Right atrium auricular region (tissue), 2 donors: ENCODE results near the gene ATP6V0A1. TPM values are rescaled to one million over a fixed set of nuclear protein-coding genes. Genes with fewer than 3 reads are reported as not detected.
"Not testable (repeated sequence)": the region's sequence is repeated elsewhere in the genome, so short reads cannot be mapped to it uniquely, and the experiment has no call there.

ENCODE experiments used
- DNase-seq: peaks from one replicate; pipeline ENCODE4 v3.0.0-alpha.2; 2019; ENCODE audit warnings: low spot score
- H3K27ac ChIP-seq, 2 donors: fragments of 200-600 bp; sonication (generic); 1 replicate in 1 of 2; 2 replicates in 1 of 2; pipeline ENCODE4 v1.5.1; 2016 to 2019
- H3K27me3 ChIP-seq, 2 donors: fragments of 200-600 bp; sonication (generic); one replicate each; pipeline versions ENCODE4 v1.5.1 to v1.6.0; 2017 to 2019
- H3K36me3 ChIP-seq: fragments of 200-600 bp; sonication (generic); one replicate; pipeline ENCODE4 v1.5.1; 2016
- H3K4me1 ChIP-seq, 2 donors: fragments of 200-600 bp; sonication (generic); one replicate each; pipeline versions ENCODE4 v1.5.1 to v1.6.0; 2017 to 2019
- H3K4me3 ChIP-seq, 2 donors: fragments of 200-600 bp; sonication (generic); 1 replicate in 1 of 2; 2 replicates in 1 of 2; pipeline ENCODE4 v1.5.1; 2017 to 2019; ENCODE audit warnings: mild to moderate bottlenecking in 1 of 2, moderate library complexity in 1 of 2
- H3K9me3 ChIP-seq, 2 donors: fragments of 200-600 bp; sonication (generic); one replicate each; pipeline ENCODE4 v1.5.1; 2019
- total RNA-seq, 2 donors: library from RNA; depleted of rRNA; stranded (reverse); fragments of >200 nt; gene quantifications; one replicate each; pipeline ENCODE4 v1.1.0, GENCODE V29; 2016
- TF ChIP-seq, protein P1 (sequence below), 2 donors: fragments of 200-600 bp; sonication (generic); IDR thresholded peaks; one replicate each; pipeline ENCODE4 v1.5.1; 2019; ENCODE audit warnings: antibody characterized with exemption in 2 of 2

The ATP6V0A1 gene
- total RNA-seq, 2 donors from 2014 or later: 38.9 to 67.5 TPM

DNA sequence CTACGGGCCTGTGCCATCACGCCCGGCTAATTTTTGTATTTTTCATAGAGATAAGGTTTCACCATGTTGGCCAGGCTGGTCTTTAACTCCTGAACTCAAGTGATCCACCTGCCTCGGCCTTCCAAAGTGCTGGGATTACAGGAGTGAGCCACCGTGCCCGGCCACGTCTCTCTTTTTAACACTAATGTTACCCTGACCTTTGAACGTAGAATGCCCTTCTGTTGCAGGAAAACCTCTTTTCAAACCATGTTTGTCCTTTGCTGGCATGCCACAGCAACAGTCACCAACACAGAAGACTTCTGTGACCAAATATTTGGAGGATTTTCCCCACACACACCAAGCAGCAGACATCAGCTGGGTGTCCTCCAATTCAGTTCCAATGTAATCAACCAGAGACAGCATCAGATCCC, 86.2 kb downstream of the ATP6V0A1 start:
- no peak for DNase-seq
- H3K4me1 ChIP-seq: peaks cover 0 to 16% of the 10 kb centered on the region in 2 donors
- TF ChIP-seq, protein P1, sequence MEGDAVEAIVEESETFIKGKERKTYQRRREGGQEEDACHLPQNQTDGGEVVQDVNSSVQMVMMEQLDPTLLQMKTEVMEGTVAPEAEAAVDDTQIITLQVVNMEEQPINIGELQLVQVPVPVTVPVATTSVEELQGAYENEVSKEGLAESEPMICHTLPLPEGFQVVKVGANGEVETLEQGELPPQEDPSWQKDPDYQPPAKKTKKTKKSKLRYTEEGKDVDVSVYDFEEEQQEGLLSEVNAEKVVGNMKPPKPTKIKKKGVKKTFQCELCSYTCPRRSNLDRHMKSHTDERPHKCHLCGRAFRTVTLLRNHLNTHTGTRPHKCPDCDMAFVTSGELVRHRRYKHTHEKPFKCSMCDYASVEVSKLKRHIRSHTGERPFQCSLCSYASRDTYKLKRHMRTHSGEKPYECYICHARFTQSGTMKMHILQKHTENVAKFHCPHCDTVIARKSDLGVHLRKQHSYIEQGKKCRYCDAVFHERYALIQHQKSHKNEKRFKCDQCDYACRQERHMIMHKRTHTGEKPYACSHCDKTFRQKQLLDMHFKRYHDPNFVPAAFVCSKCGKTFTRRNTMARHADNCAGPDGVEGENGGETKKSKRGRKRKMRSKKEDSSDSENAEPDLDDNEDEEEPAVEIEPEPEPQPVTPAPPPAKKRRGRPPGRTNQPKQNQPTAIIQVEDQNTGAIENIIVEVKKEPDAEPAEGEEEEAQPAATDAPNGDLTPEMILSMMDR (IDR thresholded peaks at IDR 0.05): no peak
- H3K27ac ChIP-seq: no peak overlapping the region
- no peaks in the 10 kb centered on the region for H3K27me3 ChIP-seq
- H3K4me3 ChIP-seq: no peak overlapping the region
- H3K9me3 ChIP-seq: no peaks in the 10 kb centered on the region
- peaks cover 22% of the 10 kb centered on the region for H3K36me3 ChIP-seq

GRCh38 chr17:42545755-42546505, 87.3 kb downstream of the ATP6V0A1 start:
- H3K4me1 ChIP-seq: peaks cover 0 to 16% of the 10 kb centered on the region in 2 donors
- DNase-seq, H3K4me3 ChIP-seq, H3K27me3 ChIP-seq, H3K9me3 ChIP-seq, H3K27ac ChIP-seq: not testable (repeated sequence)
- H3K36me3 ChIP-seq: peaks cover 14% of the 10 kb centered on the region

- Histone ChIP-seq H3K4me3 (no peak overlapping the region), H3K4me1 (peaks cover 0 to 16% of the 10 kb centered on the region in 2 donors), H3K27ac (no peak overlapping the region), H3K9me3 (no peaks in the 10 kb centered on the region), H3K36me3 (peaks cover 8% of the 10 kb centered on the region), H3K27me3 (no peaks in the 10 kb centered on the region)
- TF ChIP-seq, protein P1 (IDR thresholded peaks at IDR 0.05): no peak
- no peak for DNase-seq
Observed at GRCh38 chr17:42547001-42547461, 88.4 kb downstream of the ATP6V0A1 start.

GRCh38 chr17:42547698-42548069, 89.0 kb downstream of the ATP6V0A1 start:
- peak overlapping the region in 1 of 2 donors; percentile 40 for H3K4me3 ChIP-seq
- H3K4me1 ChIP-seq: peaks cover 0 to 16% of the 10 kb centered on the region in 2 donors
- peaks cover 5% of the 10 kb centered on the region for H3K36me3 ChIP-seq
- DNase-seq: no peak
- H3K27ac ChIP-seq: no peak overlapping the region
- H3K9me3 ChIP-seq: no peaks in the 10 kb centered on the region
- TF ChIP-seq, protein P1 (IDR thresholded peaks at IDR 0.05): no peak
- H3K27me3 ChIP-seq: no peaks in the 10 kb centered on the region

DNA sequence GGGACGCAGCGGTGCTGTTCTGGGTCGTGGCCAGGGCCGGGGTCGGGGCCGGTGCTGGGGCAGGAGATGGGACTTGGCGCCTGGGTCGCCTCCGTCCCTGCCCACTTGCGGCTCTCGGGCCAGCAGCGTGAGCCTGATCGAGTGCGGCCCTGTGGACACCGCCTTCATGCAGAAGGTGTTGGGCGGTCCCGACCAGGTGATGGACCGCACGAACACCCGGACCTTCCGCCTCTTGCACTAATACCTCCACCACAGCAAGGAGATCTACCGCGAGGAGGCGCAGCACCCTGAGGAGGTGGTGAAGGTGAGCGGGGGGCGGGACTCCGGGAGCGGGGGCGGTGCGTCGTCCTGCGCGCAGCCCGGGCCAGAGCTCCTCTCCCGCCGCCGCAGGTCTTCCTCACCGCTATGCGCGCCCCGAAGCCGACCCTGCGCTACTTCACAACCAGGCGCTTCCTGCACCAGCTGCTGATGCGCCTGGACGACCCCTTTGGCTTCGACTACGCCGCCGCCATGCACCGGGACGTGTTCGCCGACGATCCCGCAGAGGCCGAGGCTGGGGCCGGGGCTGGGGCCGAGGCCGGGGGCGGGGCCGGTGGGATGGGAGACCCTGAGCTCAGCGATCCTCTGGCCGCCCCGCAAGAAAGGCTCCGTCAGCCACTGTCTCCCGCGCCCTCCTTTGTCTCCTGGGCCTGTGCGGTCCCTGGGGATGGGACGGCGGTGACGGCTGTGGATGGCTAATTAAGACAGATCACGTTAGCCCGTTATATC, 89.6 kb downstream of the ATP6V0A1 start:
- no peak for DNase-seq
- Histone ChIP-seq H3K4me3 (peak overlapping the region in 1 of 2 donors; percentile 40), H3K27ac (no peak overlapping the region), H3K4me1 (peaks cover 0 to 18% of the 10 kb centered on the region in 2 donors), H3K9me3 (no peaks in the 10 kb centered on the region), H3K27me3 (no peaks in the 10 kb centered on the region), H3K36me3 (no peaks in the 10 kb centered on the region)
- TF ChIP-seq, protein P1 (IDR thresholded peaks at IDR 0.05): peak in 1 of 2 donors; percentile 42
